Ramos (cell line): Measurements from ENCODE around the gene MBD5.
"Not testable (repeated sequence)": the region's sequence is repeated elsewhere in the genome, so short reads cannot be mapped to it uniquely, and the experiment has no call there.

Experiments used
- in situ Hi-C: fragments of 300-500 bp; cut with MboI; formaldehyde crosslinking; loops from one replicate; pipeline ENCODE4 v1.14.3; 2022; ENCODE audit warnings: low sequenced_read_pairs; ENCODE audit not compliant: unreplicated experiment

The MBD5 gene

GRCh38 chr2:148021059-148021861, at the start of gene MBD5:
Gene MBD5, plus strand, starts transcription at chr2:148021091.
- in situ Hi-C loops = no loop called here

DNA sequence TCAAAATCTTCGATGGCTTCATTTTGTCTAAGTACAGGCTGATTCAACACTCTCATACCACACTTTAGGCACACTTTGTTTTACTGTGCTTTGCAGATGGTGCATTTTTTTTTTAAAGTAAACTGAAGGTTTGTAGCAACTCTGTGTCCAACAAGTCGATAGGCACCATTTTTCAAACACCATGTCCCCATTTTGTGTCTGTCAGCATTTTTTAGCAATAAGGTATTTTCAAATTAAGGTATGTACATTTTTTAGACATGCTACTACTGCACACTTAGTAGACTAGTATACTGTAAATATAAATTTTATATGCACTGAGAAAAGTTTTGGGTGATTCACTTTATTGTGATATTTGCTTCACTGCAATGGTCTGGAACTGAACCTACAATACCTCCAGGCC, 44.8 kb upstream of the MBD5 start:
- in situ Hi-C loops = loop anchor here (25.0 kb wide), 1 partner anchor 536 kb away; no protein-coding TSS in a partner anchor

GRCh38 chr2:147977679-147978078, 43.2 kb upstream of the MBD5 start:
- in situ Hi-C loops = loop anchor here (25.0 kb wide), 1 partner anchor 535 kb away; no protein-coding TSS in a partner anchor

DNA sequence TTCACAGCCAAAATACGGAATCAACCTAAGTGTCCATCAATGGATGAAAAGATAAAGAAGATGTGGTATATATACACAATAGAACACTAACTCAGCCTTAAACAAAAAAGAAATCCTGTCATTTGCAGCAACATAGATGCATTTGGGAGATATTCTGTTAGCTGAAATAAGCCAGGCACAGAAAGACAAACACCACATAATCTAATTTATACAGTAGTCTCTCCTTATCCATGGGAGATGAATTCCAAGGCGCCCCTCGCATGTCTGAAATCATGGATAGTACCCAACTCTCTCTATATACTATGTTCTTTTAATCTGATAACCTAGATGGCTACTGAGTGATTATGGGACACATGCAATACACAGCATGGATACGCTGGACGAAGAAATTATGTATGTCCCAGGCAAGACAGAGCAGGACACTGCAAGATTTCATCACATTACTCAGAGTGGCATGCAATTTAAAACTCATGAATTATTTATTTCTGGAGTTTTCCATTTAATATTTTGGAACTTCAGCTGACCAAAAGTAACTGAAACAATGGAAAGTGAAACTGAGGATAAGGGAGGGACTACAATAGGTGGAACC, 39.9 kb upstream of the MBD5 start:
- in situ Hi-C loops = loop anchor here (25.0 kb wide), 1 partner anchor 531 kb away; no protein-coding TSS in a partner anchor

- in situ Hi-C loops = loop anchor here (25.0 kb wide), 1 partner anchor 523 kb away; no protein-coding TSS in a partner anchor
These were observed 31.8 kb upstream of the MBD5 start for GRCh38 chr2:147989102-147989501.

DNA sequence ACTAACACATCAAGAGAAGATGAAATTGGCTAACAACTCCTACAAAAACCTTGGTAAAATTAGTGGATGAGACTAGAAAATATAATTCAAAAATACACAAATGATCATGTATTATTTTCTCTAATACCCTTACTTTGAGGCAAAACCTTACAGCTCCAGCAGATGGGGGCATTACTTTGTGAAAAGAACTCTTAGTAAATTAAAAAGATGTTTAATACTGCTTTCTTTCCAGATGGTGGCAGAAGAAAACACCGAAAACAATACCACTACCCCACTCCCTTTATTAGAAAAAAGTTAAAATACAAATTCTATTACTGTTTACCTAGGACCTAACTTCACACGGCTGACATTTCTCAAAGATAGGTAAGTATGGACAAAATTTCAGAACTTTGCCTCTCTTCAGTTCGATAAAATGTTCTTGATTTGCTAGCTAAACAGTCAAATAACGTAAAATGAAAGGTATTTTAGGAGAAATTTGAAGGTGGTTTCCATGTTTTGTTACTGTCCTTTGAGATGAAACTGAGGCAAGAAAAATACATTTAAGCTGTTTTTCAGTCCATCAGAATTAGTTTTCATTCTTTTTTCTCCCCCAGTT, 31.0 kb upstream of the MBD5 start:
- in situ Hi-C loops = loop anchor here (25.0 kb wide), 1 partner anchor 522 kb away; no protein-coding TSS in a partner anchor

DNA sequence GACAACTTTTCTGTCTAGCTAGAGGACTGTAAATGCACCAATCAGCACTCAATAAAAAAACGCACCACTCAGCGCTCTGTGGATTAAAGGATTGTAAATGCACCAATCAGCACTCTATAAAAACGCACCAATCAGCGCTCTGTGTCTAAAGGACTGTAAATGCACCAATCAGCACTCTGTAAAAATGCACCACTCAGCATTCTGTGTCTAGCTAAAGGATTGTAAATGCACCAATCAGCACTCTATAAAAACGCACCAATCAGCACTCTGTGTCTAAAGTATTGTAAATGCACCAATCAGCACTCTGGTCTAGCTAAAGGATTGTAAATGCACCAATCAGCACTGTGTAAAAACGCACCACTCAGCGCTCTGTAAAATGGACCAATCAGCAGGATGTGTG, 25.9 kb upstream of the MBD5 start:
- in situ Hi-C loops = loop anchor here (25.0 kb wide), 1 partner anchor 517 kb away; no protein-coding TSS in a partner anchor

DNA sequence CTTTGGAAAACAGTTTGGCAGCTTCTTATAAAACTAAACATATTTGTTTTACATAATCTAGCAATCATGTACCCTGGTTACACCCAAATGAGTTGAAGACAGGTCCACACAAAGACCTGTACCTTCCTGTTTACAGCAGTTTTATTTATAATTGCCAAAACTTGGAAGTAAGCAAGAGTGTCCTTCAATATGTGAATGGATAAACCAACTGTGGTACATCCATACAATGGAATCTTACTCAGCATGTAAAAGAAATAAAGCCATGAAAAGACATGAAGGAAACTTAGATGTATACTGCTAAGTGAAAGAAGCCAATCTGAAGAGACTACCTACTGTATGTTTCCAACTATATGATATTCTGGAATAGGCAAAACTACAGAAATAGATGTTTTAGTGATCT, 24.1 kb upstream of the MBD5 start:
- in situ Hi-C loops = loop anchor here (25.0 kb wide), 1 partner anchor 515 kb away; no protein-coding TSS in a partner anchor

DNA sequence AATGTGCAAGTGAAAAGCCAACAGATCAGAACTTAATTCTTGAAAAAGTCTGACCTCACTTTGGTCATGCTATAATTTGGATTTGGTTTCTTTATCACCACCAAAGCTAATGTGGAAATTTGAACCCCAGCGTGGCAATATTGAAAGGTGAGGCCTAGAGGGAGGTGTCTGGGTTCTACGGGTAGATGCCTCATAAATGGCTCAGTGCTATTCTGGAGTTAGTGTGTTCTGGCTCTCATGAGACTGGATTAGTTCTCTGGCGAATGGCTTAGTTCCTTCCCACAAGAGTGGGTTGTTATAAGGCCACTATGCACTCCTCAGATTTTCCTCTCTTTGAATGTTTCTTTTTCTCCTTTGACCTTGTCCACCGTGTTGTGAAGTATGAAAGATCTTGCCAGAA, 22.7 kb upstream of the MBD5 start:
- in situ Hi-C loops = loop anchor here (25.0 kb wide), 1 partner anchor 514 kb away; no protein-coding TSS in a partner anchor

- in situ Hi-C loops = loop anchor here (25.0 kb wide), 1 partner anchor 513 kb away; no protein-coding TSS in a partner anchor
These were observed 21.8 kb upstream of the MBD5 start for GRCh38 chr2:147999126-147999525.

GRCh38 chr2:148000095-148000494, 20.8 kb upstream of the MBD5 start:
- in situ Hi-C loops = no loop called here

DNA sequence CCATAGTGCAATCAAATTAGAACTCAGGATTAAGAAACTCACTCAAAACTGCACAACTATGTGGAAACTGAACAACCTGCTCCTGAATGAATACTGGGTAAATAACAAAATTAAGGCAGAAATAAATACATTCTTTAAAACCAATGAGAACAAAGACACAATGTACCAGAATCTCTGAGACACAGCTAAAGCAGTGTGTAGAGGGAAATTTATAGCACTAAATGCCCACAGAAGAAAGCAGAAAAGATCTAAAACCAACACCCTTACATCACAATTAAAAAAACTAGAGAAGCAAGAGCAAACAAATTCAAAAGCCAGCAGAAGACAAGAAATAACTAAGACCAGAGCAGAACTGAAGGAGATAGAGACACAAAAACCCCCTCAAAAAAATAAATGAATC, 18.5 kb upstream of the MBD5 start:
- in situ Hi-C loops = not testable (repeated sequence)

DNA sequence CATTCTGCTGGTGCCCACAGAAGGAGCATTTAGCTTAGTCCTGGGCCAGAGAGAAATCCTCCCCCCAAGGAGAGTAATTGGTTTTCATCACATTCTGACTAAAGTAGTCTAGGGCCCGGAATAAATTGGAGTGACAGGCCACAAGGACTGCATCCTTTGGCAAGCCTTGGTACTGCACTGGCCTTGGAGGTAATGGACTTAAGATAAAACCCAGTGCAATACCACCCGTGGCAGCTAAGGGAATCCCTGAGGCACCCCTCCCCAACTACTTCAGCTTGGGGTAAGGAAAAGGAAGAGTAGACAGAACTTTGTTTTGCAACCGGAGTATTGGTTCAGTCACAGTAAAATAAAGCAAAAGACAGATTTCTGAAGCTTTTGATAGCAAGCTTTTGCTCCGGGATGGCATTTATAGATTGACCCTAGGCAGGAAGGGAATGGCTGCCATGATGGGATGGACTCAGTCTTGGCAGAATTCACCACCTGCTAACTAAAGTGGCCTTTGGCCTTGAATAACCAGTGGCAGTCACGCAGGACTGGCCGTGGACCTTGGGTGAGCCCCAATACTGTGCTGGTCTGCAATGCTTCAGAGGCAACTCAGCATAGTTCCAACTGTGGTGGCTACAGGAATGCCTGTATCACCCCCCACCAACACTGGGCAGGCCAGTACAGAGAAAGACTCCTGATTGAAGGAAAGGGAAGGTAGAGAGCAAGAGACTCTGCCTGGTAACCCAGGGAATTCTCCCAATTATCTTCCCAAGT, 14.5 kb upstream of the MBD5 start:
- in situ Hi-C loops = no loop called here

DNA sequence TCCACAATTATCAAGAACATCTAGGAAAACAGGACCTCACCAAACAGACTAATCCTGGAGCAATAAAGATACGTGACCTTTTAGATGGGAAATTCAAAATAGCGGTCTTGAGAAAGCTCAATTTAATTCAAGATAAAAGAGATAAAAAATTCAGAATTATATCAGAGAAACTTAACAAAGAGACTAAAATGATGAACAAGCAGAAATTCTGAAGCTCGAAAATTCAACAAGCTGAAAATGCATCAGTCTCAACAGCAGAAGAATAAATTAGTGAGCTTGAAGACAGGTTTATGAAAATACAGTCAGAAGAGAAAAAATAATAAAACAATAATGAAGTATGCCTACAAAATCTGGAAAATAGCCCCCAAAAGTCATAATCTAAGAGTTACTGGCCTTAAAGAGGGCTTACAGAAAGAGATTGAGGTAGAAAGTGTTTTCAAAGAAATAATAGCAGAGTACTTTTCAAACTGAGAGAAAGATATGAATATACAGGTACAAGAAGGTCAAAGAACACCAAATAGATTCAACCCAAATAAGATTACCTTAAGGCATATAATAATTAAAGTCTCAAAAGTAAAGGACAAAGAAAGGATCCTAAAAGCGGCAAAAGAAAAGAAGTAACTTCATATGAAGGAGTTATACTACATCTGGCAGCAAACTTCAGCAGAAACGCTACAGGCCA, 13.5 kb upstream of the MBD5 start:
- in situ Hi-C loops = no loop called here

DNA sequence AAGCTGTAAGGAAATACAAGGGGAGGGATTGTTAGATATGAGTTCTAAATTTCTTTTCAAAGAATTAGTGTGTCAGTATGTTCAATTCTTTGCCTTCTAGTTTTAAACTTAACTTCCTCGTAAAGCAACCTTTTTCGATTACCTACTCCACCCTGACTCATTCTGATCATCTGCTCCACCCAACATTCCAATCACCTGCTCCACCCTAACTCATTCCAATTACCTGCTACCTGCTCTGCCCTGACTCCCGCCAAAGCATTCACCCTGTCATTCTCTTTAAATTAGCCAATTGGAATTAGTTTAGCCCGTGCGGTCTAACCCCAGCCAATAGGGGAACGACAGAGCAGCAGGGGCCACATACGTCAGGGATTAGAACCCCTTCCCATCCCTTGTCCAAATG, 12.5 kb upstream of the MBD5 start:
- in situ Hi-C loops = not testable (repeated sequence)

GRCh38 chr2:148013876-148014275, 7.0 kb upstream of the MBD5 start:
- in situ Hi-C loops = no loop called here

DNA sequence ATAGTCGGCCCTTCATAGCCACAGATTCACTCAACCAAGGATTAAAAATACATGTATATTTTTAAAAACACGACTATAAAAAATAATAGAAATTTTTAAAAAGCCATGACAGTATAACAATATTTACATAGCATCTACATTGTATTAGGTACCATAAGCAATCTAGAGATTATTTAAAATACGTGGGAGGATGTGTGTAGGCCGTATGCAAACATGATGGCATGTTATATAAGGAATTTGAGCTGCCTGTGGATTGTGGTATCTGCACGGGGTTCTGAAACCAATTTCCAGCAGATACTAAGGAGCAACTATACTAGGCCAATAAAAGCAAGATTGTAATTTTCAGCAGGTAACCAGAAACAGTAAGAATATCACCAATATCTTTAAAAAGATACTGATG, 6.3 kb upstream of the MBD5 start:
- in situ Hi-C loops = no loop called here

- in situ Hi-C loops = no loop called here
These were observed 506 bp upstream of the MBD5 start, which contains the start of gene ORC4 for GRCh38 chr2:148020111-148021058. Gene ORC4, minus strand, starts transcription at chr2:148020737. Its CDS starts 44,779 bp downstream, at chr2:147975958.
